AG04449 (cell line): Measurements from ENCODE around the gene ZBTB7C.

Source experiments
- CTCF ChIA-PET: fragments of 350-600 bp; formaldehyde crosslinking; extraction: SDS; loops from one replicate; lab custom pipeline; 2021; ENCODE audit warnings: antibody characterized with exemption; lab: Yijun Ruan, JAX
- POLR2A ChIA-PET: fragments of 400-600, 350-600 bp; formaldehyde crosslinking; extraction: SDS; loops from one replicate; lab custom pipeline; 2020; ENCODE audit warnings: antibody characterized with exemption, inconsistent platforms; lab: Yijun Ruan, JAX
- DNase-seq: peaks from one replicate; pipeline ENCODE4 v3.0.0-alpha.2; 2010; ENCODE audit warnings: low read depth, low spot score
- H3K4me3 ChIP-seq: 2 replicates; pipeline ENCODE4 v1.5.1; 2011; ENCODE audit warnings: low read depth, mild to moderate bottlenecking, control low read depth, low read length
- CTCF ChIP-seq: IDR thresholded peaks from one replicate; pipeline ENCODE4 v1.5.1; 2011; ENCODE audit warnings: mild to moderate bottlenecking, moderate library complexity, low read length, control low read depth, inconsistent platforms; ENCODE audit not compliant: insufficient read depth; ENCODE audit errors: missing control alignments

Gene ZBTB7C

GRCh38 chr18:48312066-48312465 is 97.1 kb downstream of the ZBTB7C start:
- TF ChIP-seq CTCF: no peak
- no peak for DNase-seq
- no peak overlapping the region for H3K4me3 ChIP-seq
- ChIA-PET POLR2A (no interaction called here), CTCF (no interaction called here)

GRCh38 chr18:48310999-48311398 is 98.2 kb downstream of the ZBTB7C start:
- no peak for DNase-seq
- no peak for TF ChIP-seq CTCF
- POLR2A ChIA-PET: interaction anchor here (0.7 kb wide), 1 partner anchor 274 kb away, joined by 3 read pairs; no protein-coding TSS in a partner anchor
- CTCF ChIA-PET: no interaction called here
- no peak overlapping the region for H3K4me3 ChIP-seq

DNA sequence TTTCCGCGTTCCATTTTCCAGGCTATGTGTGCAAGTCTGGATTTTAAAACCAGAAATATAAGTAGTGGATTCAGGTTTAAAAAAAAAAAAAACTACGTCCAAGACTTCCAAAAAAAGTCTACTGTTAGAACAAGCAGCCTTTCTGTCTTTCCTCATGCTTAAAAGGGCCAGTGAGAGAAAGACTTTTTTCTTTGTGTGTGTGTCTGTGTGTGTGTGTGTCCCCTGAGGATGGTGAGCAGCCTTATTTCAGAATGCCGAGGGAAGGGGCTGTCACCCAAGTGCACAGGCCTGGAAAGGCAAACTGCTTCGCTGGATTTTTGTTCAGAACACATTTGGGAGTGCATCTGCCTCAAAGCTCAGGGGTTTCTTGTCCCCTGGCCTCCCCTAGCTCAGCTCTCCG is 98.8 kb downstream of the ZBTB7C start:
- ChIA-PET POLR2A (interaction anchor here (0.7 kb wide), 1 partner anchor 274 kb away, joined by 3 read pairs; no protein-coding TSS in a partner anchor), CTCF (no interaction called here)
- no peak for TF ChIP-seq CTCF
- no peak overlapping the region for H3K4me3 ChIP-seq
- DNase-seq: no peak

- CTCF ChIA-PET: no interaction called here
- no peak for TF ChIP-seq CTCF
- POLR2A ChIA-PET: no interaction called here
- H3K4me3 ChIP-seq: no peak overlapping the region
- no peak for DNase-seq
Observed at GRCh38 chr18:48308755-48309575, 100.2 kb downstream of the ZBTB7C start.

DNA sequence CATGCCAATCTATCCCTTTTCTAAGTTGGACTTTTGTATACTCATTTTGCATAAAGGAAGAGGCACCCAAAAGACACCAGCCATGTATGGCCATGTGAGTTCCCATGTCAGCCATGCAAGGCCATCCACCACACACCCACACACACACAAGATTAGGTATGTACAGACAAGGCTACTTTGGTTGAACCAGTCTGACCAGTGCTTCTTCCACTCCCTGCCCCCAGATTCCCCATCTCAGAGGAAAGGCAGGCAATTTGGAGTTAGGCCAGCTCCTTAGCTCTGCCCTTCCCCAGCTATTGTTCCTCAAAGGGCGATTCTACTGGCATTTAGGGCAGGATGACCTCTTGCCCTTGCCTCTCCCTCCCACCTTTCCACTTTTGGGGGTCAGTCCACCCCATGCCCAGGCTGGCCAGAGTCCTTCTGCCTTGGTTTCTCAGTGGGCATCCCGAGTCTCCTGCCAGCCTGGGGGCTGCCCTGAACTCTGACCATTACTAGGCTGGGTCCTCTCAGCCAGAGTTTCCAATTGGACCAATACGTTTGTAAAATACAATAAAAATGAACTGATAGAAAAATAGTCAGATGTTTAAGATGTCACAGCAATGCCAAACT is 101.1 kb downstream of the ZBTB7C start:
- ChIA-PET POLR2A (no interaction called here), CTCF (no interaction called here)
- H3K4me3 ChIP-seq: no peak overlapping the region
- no peak for DNase-seq
- no peak for TF ChIP-seq CTCF

GRCh38 chr18:48306838-48307237 is 102.3 kb downstream of the ZBTB7C start:
- ChIA-PET CTCF (interaction anchor here (0.6 kb wide), 1 partner anchor 47 kb away, joined by 3 read pairs; no protein-coding TSS in a partner anchor), POLR2A (no interaction called here)
- DNase-seq: no peak
- no peak overlapping the region for H3K4me3 ChIP-seq
- no peak for TF ChIP-seq CTCF
